GM20000 (cell line): ENCODE data around the gene RTN4R.

Source experiments
- DNase-seq: peaks from one replicate; pipeline ENCODE4 v3.0.0; 2012; ENCODE audit warnings: low spot score
- TF ChIP-seq, protein P1 (sequence below): IDR thresholded peaks from 2 replicates; pipeline ENCODE4 v1.5.1; 2012; ENCODE audit warnings: mild to moderate bottlenecking, control low read depth; ENCODE audit errors: extremely low read depth, missing control alignments

Gene RTN4R

DNA sequence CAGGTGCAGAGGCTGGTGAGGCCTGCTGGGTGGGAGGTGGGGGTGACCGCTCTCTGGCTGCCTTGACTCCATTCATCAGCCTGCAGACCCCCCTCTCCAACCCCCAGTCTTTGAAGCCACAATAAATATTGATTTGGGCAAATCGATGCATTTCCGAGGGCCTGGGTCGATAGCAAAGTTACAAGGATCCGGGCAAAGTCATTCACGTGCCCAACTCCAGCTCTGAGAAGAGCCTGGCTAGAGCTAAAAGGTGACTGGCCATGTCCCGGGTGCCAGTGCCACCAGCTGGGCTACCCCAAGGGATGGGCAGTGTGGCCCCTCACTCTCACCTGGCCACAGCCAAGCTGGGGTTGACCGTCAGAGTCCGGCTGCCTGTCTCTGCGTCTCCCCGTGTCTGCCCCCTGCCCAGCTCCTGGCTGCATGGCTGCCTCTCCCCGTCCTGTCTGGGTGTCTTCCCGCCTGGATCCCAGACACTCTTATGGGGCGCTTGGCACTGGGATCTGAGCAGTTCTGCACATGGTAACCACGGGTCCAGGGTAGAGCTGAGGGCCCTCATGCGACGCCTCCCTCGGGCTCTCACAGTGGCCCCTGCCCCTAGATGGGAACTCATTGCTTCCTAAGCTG, 70.6 kb downstream of the RTN4R start:
- DNase-seq = no peak
- TF ChIP-seq, protein P1, sequence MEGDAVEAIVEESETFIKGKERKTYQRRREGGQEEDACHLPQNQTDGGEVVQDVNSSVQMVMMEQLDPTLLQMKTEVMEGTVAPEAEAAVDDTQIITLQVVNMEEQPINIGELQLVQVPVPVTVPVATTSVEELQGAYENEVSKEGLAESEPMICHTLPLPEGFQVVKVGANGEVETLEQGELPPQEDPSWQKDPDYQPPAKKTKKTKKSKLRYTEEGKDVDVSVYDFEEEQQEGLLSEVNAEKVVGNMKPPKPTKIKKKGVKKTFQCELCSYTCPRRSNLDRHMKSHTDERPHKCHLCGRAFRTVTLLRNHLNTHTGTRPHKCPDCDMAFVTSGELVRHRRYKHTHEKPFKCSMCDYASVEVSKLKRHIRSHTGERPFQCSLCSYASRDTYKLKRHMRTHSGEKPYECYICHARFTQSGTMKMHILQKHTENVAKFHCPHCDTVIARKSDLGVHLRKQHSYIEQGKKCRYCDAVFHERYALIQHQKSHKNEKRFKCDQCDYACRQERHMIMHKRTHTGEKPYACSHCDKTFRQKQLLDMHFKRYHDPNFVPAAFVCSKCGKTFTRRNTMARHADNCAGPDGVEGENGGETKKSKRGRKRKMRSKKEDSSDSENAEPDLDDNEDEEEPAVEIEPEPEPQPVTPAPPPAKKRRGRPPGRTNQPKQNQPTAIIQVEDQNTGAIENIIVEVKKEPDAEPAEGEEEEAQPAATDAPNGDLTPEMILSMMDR = no peak

DNA sequence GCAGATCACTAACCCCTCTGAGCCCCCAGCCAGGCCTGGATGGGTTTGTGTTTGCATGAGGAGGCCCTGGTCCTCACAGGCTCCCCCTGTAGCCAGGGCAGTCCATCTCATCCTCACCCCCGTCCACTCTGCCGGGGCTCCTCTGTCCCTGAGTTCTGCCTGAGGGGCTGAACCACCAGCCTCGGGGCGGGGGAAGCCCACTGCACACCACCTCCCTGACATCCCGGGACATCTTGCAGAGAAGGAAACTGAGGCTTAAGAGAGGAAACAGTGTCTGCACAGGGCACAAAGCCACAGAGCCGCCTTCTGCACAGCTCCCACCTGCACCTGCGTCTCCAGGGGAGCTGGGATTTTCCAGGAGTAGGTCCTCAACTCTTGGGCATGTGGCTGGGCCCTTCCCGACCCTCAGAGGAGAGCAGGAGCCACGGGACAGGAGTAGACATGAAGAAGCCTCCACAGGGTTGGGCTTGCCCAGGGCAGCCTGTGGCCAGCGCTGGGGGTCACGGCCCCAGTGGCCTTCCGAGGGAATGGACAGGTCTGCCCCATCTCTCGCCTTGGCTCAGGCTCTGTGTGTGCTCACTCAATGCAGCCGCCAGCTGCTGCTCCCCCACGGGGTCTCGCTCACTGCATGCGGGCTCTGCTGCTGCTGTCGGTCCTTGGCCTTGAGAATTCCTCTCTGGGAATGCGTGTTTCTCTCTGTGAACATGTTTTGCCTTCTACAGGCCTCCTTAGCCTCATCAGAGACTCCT, 71.8 kb downstream of the RTN4R start:
- no peak for DNase-seq

DNA sequence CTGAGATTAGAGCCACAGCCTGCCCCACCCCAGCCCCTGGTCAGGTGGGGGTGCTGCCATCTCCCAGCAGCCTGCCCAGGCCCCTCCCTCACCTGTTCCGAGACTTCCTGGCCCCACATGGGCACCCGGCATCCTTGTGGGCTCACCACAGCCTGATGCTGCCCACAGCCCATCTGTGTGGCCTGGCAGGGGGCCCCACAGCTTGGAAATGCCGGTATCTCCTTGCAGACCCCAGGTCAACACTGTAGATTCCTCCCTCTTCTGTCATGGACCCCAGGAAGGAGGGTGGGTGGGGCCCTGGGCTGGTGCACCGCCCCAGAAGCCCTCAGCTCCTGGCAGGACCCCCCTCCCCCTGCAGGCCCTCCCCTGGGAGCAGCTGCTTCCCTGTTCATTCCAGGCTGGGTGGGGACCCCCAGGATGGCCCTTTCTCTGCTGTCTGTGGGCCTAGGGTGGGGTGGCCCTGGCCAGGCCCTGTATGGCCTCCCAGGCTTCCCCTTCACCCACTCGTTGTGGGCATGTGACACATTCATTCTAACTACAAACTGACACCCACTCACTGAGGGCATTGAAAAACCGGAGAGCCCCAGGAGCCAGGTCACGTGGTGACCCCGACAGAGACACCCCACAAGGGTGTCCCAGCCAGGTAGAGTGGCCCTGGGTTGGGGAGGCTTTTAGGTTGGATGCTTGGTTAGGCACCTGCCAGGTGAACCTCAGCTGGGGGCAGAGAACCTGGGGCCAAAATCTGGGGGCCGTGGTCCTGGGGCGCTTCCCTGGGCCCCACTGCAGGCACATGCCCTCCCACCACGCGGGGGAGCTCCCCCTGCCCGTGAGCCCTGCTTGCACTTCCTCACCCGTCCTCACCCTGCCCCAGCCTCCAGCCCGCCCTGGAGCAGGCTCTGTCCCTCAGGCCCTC, 73.2 kb downstream of the RTN4R start:
- TF ChIP-seq, protein P1 = no peak
- DNase-seq = no peak

More for the DNA sequence above, 71.8 kb downstream of the RTN4R start:
- TF ChIP-seq, protein P1 = no peak

DNA sequence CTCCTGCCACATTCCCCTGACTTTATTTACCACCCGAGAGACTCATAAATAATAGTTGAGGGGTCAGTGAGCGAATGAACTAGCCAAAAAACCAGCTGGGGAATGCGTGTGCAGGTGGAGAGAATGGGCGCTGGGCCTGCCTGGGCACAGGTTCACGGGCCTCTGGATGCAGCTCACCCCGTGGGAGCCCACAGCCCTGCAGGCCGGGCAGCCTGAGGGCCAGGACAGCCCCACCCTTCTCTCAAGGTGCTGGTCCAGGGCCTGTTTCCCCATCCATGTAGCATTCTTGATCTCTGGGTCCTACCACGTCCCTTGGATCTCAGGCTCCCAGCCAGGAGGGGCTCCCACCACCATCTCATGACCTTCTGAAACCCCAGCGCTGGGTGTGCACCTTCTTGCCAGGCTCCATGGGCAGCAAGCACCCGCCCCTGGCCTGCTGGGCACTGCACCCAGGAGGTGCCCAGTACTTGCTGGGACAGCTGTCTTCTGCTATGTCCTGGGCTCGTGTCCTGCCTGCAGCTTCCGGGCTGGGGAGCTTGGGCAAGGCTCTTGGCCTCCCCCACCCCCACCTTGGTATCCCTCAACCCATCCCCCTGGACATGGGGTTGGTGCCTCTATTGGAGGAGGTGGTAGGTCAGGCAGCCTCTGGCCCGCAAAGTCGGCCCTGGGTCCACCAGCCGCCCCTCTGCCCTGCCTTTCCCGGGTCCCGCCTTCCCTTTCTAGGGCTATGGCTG, 74.2 kb downstream of the RTN4R start:
- TF ChIP-seq, protein P1 = no peak
- DNase-seq = no peak

DNA sequence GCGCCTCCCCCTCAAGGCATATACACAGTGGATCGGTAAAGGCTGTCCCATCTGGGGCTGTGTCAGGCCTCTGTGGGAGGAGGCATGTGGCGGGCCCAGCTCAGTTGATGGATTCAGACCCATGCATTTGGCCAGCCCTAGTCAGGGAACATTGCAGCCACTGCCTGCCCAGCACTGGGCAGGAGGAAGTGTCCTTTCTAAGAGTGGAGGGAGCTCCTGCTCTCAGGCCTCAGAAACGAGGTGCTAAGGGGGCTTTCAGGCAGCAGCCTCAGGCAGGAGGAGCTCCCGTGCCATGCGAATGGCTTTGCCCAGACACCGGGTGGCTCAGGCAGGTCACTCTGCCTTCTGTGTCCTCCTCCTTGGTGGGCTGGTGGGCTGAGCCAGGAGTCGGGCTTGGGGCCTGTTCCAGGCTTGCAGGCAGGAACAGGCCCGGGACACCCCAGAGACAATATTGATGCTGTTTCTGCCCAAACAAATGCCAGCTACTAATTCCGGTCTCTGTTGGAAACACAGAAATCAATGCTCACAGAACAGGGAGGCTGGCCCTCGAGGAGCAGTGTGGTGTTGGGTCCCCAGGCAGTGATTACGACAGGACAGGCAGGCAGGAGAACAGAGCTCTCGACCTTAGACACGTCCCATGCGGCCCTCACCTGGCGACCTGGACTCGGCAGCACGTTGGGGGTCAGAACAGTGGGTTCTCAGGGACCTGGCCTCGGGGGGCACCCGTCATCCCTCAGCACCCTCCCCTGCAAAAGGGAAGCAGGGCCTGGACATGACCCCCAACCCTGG, 75.0 kb downstream of the RTN4R start:
- no peak for DNase-seq
- TF ChIP-seq, protein P1 = no peak

DNA sequence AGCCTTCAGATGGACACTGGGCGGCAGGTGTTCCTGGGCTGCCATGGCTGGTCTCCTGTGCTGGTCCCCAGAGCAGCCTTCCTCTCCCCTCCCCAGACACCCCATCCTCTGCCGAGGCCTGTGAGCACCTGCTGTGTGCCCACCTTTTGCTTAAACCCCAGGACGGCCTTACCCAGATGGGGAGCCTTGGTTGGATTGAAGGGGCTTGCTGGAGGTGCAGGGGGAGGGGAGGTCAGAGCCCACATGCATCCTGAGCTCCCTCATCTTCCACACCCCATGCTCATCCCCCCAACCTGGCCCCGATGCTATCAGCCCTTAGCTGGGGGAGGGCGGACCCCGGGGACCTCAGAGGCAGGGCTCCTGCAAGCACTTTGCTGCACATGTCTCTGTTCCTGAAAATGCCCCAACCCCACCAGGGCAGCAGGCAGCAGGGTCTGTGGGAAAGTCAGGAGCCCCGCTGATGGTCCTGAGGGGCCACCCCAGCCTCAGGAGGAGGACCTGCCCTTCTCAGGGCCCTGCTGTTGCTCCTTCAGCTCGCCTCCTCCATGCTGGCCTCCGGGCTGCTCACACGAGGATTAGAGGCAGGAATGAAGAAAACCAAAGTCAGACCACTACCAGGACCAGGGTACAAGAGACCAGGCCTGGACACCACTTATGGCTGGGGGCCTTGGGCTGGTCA, 75.7 kb downstream of the RTN4R start:
- no peak for DNase-seq
- TF ChIP-seq, protein P1 = no peak
